ENCODE results near the gene REEP6.

The REEP6 gene

DNA sequence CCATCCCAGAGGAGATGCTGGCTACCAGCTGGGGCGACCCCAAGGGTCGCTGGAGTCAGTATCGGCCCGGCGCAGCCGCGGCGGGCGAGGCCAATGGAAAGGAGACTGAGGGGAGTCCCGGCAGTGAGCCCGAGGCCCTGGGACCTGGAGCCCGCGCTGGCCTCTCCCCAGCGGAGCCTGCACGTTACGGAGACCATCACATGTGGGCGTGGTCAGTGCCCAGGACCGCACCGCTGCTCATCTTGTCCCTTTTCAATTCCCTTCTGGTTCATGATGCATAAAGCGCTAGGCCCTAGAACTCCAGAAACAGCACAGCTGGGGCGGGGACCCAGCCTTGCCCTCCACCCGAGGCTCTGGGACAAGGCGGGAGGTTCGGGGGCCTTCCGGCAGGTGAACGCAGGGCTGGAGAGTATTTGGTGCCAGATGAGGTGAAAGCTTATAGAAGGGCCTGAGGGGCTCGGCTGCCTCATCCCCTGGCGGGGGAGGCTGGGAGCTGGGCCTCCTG, 19.9 kb upstream of the REEP6 start:
- no peak for DNase-seq (ENCODE audit: extremely low read depth, low read depth)
- TF ChIP-seq, protein P1, sequence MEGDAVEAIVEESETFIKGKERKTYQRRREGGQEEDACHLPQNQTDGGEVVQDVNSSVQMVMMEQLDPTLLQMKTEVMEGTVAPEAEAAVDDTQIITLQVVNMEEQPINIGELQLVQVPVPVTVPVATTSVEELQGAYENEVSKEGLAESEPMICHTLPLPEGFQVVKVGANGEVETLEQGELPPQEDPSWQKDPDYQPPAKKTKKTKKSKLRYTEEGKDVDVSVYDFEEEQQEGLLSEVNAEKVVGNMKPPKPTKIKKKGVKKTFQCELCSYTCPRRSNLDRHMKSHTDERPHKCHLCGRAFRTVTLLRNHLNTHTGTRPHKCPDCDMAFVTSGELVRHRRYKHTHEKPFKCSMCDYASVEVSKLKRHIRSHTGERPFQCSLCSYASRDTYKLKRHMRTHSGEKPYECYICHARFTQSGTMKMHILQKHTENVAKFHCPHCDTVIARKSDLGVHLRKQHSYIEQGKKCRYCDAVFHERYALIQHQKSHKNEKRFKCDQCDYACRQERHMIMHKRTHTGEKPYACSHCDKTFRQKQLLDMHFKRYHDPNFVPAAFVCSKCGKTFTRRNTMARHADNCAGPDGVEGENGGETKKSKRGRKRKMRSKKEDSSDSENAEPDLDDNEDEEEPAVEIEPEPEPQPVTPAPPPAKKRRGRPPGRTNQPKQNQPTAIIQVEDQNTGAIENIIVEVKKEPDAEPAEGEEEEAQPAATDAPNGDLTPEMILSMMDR (IDR thresholded peaks at IDR 0.05; ENCODE audit: low read depth, low read length): no peak

DNA sequence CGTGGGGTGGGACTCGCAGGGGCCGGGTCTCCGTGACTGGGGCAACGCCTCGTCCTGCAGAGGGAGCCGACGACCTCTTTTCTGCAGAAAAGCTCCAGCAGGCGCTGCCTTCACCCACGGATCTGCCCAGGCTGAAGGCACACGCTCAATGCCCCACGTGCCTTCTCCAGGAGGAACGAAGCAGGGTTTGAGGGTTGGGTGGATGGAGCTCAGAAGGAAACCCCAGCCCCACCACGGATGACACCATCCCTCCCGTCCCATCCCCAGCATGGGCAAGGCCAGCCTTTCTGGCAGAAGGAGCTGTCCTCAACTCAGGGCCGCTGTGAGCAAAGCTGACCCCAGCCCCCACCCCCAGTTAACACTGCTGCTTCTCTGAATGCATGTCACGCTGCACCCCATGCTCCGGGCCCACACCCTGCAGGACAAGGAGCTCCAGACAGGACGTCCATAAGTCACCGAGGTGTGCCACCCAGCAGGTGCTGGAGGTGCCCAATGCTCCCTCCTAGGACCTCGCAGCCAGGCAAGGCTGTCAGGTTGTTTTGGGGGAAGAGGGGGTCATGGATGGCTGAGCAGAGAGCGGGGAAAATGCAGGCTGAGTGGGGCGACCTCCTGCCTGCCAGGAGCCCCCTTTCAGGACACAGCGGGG, 19.3 kb upstream of the REEP6 start:
- TF ChIP-seq, protein P1 (IDR thresholded peaks at IDR 0.05; ENCODE audit: low read depth, low read length): peak; percentile 6
- no peak for DNase-seq (ENCODE audit: extremely low read depth, low read depth)

DNA sequence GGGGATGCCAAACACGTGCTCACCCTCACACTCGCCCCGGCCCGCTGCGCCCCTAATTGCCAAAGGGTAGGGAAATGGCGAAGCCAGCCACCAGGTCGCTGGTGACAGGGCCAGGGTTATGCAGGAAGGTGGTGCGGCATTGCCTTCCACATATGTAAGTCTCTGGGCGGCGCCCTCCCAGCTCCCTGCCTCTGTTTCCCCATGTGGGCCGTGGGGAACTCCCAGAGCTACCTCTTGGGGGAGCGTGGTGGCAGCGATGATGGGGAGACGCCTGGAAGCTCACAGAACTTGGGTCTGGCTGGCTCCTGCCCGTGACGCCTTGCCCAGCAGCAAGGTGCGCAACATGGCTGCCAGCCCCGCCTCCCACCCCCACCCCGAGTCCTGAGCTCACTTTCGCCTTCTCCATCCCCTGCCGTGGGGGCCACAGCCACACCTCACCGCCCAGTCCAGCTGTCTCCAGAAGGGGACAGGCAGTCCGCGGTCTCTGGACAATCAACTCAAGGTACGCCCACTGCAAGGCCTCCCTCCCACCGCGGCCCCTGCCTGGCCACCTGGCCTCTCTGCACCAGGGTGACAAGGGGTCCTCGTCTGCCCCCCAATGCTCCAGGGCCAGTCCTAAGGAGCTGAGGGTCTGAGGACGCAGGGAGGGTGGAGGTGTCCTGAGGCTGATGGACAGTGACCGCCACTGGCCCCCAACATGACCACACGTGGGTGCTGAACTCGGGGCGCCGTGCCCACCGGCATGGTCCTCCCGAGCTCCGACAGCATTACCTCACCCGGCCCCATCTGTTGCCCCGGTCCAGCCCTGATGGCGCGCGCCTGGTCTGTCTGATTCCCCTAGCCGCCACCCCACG, 18.5 kb upstream of the REEP6 start:
- no peak for DNase-seq (ENCODE audit: extremely low read depth, low read depth)
- TF ChIP-seq, protein P1 (IDR thresholded peaks at IDR 0.05; ENCODE audit: low read depth, low read length): no peak

DNA sequence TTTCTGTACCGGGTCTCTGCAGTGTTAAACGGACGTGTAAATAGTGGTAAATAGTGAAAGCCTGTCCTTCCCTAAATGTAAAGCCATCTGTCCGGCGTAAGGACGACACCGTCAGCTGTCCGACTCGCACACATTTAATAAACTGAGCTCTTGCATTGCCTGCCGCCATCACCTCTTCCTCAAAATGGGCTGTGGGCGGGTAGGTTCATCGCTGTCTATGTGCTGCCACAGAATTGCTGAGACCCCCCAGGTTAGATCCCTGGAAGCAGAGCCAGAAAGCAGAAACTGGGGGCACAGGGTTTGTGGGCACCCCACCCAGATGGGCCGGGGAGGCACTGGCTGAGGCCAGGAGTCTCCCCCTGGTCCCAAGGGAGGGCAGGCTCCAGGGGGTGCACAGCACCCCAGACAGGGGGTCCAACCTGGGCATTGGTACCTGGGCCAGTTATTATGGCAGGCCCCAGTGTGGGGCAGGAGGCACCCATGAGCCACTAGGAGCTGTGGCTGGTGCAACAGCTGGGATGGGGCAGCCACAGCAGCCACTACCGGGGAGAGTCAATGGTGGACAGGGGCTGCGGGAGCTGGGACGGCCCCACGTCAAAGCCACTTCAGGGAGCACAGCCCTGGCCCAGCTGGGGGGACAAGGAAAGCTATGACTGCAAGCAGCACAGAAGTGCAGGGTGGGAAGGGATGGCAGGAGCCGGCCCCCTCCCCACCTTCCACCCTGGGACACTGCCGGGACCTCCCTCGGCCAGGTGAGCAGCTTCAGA, 17.7 kb upstream of the REEP6 start:
- no peak for DNase-seq (ENCODE audit: extremely low read depth, low read depth)
- TF ChIP-seq, protein P1 (IDR thresholded peaks at IDR 0.05; ENCODE audit: low read depth, low read length): no peak

DNA sequence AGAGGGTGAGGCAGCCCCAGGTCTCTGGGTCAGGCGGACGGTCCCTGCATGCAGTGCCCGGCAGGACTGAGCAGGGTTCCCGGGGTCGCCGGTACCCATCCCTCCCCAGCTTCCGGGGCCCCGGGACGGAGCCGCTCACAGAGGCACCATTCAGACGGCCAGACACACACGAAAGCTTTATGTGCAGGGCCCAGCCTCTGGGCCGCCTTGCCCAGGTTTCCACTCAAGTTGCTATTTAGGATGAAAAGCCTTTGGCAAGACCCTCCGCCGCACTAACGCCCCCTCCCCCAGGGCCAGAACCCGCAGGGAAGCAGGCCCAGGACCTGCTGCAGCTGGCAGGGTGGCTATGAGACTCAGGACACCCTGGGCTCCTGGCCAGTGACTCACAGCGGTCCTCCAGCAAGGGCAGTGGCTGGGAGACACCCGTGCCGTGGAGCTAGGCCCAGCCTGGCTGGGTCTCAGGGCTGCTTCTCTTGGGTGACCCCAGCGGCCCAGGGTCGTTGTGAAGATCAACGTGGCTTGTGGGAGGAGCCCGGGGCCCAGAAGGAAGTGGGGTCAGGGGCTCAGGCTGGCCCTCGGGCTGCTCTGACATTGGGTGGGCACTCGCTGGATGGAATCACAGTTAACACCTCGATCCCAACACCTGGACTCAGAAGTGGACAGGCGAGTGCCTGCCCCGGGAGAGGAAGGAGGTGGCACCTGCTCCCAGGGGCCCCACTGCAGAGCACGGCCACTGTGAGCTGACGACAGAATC, 16.8 kb upstream of the REEP6 start:
- TF ChIP-seq, protein P1 (IDR thresholded peaks at IDR 0.05; ENCODE audit: low read depth, low read length): no peak
- no peak for DNase-seq (ENCODE audit: extremely low read depth, low read depth)

DNA sequence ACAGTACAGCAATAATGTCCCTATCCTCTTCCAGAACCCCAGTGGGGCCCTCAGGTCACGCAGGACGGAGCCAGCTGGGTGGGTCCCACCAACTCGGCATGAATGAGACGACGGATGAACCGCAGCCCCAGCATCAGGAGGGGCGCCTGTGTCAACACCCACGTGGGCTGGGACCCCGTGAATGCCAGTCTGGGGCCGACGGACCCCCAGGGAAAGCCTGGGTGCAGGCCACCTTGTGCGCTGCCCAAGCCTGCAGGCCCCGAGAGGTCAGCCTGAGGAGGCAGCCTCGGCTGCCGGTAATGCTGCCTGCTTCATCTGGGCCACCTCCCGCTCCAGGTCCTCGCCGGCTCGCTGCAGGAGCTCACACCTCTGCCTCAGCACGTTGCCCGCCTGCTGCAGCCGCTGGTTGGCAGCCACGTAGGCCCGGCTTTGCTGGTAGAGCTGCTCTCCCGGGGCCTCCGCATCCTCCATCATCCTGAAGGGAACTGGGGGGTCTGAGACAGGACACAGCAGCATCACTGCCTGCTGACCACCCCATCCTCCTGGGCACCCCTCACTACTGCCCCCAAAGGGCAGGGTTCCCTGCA, 16.1 kb upstream of the REEP6 start:
- TF ChIP-seq, protein P1 (IDR thresholded peaks at IDR 0.05; ENCODE audit: low read depth, low read length): no peak
- DNase-seq (ENCODE audit: extremely low read depth, low read depth): no peak

All from AG09319 (cell line).